ENCODE measurements around the gene SLC35A4.
"Not testable (repeated sequence)": the region's sequence is repeated elsewhere in the genome, so short reads cannot be mapped to it uniquely, and the experiment has no call there.

SLC35A4 gene

DNA sequence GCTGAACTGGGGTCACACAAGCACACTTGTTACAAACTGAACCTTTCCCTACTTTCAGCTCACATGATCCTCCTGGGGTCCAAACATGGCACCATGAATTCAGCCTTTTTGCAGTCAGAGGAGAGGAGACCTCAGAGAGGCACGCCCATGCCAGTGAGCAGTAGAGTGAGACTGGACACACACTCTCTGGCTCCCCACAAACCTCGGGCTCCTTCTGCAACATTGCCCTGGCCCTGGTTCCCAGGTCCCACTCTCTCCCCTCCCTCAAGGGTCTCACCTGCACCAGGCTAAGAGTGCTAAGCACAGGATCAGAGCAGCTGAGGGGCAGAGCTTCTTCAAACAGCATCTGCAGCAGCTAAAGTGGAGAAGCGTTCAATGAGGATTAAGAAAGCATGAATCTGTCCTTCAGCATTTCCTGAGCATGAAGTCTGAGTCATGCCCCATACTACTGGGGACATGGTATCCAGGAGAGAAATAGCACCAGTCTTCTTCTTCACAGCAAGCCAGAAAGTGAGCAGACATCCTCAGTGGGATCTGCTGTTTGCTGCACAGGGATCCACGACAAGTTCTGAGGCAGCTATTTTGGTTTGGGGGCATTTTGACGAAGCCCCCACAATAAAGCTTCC lies 27.2 kb downstream of the SLC35A4 start:
- no peak for DNase-seq

DNA sequence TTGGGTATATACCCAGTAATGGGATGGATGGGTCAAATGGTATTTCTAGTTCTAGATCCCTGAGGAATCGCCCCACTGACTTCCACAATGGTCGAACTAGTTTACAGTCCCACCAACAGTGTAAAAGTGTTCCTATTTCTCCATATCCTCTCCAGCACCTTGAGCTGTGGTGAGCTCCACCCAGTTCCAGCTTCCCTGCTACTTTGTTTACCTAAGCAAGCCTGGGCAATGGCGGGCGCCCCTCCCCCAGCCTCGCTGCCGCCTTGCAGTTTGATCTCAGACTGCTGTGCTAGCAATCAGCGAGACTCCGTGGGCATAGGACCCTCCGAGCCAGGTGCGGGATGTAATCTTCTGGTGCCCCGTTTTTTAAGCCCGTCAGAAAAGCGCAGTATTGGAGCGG lies 28.4 kb downstream of the SLC35A4 start:
- not testable (repeated sequence) for DNase-seq

DNA sequence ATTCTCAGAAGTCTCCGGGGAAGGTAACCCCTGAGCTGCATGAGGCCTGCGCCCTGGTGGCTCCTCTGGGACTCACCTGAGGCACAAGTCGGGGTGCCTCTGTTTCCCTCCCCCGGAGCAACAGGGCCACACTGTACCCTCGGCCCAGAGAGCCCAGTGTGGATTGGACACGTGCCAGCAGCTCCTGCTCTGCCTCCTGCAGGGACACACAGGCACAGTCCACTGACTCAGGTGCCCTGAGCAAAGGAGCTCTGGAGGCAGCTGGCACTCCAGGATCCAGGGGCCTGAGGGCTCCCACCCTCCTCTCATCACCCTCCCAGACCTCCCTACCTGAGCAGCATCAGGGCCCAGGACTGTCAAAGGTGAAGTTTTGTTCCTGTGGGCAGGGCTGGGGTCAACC lies 29.5 kb downstream of the SLC35A4 start:
- DNase-seq = no peak

DNA sequence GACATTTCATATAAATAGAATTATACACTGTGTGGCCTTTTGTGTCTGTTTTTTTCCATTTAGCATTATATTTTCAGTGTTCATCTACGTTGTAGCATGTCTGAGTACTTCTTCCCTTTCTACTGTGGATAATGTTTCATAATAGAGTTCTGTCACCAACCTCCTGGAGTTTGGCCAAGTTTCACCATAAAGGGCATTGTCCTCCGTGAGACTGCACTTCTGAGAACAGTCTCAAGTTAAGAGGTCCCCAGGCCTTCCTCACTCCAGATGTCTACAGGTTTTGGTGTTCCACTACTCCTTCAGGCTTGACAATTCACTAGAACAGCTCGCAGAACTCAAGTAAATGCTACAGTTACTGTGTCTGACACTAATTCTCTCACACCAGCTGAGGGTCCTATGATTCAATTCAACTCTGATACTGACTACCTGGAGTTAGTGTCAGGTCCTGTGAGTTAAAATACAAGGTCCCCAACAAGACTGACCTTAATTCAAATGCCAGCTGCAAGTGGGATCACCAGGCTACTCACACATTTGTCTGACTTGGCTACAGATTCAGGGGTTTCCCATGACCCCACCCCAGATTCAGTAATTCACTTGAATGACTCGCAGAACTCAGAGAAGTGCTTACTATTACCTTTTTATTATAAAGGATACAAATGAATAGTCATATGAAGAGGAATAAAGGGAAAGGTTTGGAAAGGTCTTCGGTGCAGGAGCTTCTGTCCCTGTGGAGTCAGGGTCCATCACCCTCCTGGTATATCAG lies 31.1 kb downstream of the SLC35A4 start:
- no peak for DNase-seq

DNA sequence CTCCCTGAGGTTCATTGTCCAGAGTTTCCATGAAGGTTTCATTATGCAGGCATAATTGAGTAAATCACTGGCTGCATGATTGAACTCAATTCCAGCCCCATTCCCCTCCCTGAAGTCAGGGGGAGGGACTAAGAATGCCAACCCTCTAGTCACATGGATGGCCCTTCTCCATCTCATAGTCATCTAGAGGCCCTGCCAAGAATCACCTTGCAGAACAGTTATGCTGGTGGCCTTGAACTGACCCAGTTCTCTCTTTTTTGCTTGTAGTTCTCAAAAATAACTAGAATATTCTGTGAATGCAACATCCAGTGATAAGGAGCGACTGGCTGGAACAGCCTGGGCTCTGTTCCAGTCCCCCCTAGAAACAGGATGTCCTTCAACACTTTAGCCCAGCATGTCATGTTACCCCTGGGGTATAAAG lies 31.7 kb downstream of the SLC35A4 start:
- DNase-seq = no peak

DNA sequence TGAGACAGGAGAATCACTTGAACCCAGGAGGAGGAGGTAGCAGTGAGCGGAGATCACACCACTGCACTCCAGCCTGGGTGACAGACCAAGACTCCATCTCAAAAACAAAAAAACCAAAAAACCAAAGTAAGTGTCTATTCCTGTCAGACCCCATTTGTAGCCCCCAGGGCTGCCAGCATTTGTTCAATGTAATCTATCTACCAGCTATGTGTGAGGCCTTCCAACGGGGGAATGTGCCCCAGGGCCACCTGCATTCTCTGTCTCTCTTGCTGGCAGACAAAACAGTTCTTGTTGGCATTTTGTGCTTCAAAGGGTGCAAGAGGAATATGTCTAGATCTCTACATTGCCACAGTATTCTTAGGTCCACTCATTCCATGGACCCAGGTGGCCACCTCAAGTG lies 34.2 kb downstream of the SLC35A4 start:
- DNase-seq = no peak

DNA sequence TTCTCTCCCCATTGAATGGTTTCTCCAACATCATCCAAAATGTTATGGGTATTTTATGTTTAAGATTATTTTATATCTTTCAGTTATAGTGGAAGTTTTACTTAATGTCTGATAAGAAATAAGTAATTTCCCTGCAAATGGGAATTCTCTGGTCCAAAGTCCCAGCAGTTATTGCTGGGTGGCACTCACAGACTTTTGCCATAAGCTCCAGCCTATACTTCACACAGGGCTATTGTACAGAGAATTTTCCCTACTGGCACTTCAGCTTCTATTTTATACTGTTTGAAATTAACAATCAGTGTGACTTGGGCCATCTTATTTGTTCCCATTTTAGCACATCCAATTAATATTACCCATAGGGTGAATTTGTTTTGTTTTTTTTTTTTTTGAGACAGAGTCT lies 35.5 kb downstream of the SLC35A4 start:
- no peak for DNase-seq

DNA sequence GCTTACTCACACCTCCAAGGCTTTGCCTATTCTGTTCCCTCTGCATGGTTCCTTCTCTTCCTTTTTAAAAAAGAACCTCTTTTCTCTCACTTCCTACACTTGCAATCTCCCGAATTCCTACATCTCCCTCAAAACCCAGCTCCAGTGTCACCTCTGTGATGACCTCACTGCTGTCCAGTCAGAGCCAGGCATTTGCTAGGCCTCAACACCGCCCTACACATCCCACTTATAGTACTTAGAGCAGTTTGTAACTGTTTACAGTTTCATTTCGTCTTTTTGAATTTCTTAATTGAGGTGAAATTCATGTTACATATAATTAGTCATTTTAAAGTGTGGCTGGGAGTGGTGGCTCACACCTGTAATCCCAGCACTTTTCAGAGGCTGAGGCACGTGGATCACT lies 37.5 kb downstream of the SLC35A4 start:
- DNase-seq = no peak

DNA sequence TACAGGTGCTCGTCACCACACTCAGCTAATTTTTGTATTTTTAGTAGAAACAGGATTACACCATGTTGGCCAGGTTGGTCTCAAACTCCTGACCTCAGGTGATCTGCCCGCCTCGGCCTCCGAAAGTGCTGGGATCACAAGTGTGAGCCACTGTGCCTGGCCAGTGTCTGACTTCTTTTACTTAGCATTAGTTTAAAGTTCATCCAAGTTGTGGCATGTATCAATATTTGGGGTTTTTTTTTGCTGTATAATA lies 38.7 kb downstream of the SLC35A4 start:
- DNase-seq = not testable (repeated sequence)

DNA sequence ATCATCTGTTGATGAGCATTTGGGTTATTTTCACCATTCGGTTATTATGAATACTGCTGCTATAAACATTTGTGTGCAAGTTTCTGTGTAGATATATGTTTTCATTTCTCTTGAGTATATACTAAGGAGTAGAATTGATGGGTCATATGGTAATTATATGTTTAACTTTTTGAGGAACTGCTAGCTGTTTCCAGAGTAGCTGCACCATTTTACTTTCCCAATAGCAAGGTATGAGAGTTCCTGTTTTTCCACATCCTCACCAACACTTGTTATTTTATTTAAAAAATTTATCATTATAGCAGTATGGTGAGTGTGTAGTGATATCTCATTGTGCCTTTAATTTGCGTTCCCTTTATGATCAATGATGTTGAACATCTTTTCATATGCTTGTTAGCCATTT lies 39.1 kb downstream of the SLC35A4 start:
- no peak for DNase-seq

DNA sequence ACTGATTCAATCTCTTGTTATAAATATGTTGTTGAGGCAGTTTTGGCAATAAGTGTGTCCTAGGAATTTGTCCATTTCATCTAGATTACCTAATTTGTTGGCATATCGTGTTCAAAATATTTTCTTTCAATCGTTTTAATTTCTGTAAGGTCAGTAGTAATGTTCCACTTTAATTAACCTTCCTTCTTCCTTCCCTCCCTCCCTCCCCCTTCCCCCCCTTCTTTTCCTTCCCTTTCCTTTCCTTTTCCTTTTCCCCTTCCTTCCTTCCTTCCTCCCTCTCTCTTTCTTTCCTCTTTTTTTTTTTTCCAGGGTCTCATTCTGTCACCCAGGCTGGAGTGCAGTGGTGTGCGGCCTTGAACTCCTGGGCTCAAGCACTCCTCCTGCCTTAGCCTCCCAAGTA lies 41.3 kb downstream of the SLC35A4 start:
- no peak for DNase-seq

DNA sequence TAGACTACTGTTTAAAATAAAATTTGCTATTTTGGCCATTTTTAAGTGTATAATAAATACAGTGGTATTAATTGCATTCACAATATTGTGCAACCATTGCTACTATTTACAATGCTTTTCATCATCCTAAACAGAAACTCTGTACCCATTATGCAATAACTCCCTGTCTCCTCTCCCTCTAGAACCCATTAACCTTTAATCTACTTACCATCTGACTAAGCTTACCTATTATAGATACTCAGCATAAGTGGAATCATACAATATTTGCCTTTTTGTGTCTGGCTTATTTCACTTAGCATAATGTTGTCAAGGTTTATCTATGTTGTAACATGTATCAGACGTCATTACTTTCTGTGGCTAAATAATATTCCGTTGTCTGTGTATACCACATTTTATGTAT lies 42.4 kb downstream of the SLC35A4 start:
- no peak for DNase-seq

DNA sequence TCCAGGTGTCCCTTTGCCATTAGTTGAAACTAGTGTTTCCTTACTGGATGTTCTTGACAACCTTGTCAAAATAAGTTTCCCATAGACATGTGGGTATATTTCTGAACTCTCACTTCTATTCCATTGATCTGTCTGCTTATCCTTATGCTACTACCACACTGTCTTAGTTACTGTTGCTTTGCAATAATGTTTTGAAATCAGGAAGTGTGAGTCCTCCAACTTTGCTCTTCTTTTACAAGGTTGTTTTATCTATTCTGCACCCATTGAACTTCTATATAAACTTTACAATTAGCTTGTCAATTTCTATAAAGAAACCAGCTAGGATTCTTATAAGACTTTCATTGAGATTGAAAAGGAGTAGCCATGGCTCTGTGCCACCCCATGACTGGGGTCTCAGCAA lies 44.1 kb downstream of the SLC35A4 start:
- DNase-seq = no peak

DNA sequence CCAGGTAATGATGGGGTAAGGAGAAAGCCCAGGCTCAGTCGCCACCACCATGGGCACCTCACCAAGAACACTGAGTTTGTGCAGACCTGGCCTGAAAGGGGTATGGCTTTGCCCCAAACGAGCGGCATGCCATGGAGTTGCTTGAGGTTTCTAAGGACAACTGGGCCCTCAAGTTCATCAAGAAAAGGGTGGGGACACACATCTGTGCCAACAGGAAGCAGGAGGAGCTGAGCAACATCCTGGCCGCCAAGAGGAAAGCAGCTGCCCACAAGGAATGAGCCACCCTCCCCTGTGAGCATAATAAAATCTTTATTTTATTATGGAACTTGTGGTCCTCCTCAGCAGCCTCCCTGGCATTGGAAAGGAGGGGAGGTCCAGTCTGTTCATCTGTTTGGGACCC lies 44.5 kb downstream of the SLC35A4 start:
- DNase-seq = no peak

DNA sequence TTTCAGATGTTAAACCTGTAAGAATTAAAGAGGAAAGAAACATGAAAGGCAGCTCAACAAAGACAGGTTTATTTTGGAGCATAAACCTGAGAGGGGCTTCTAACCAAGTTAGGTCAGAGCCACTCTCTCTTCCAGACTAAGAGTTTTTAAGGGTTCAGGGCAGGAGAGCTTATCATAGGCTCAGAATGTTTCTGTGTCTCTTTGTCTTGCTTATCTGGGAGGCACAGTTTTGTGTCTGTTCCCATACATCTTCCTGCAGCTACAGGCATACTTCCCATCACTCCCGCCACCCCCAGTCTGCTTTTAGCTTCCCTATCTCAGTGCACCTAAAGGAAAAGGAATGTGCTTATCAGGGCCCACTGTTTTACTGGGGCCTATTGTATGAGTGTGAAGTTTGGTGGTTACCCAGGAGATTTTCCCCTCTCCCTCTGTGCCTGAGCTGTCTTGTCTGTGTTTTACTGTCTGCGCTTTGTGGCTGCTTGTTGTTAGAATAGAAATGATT lies 46.4 kb downstream of the SLC35A4 start:
- no peak for DNase-seq
